Vagina (tissue), 2 donors: ENCODE data around the gene ENO3.

Experiments used
- POLR2A ChIP-seq, 2 donors: fragments of 450-650 bp; IDR thresholded peaks; one replicate each; pipeline ENCODE4 v1.6.1; 2017; ENCODE audit warnings: antibody characterized with exemption in 2 of 2, mild to moderate bottlenecking in 2 of 2, moderate library complexity in 2 of 2
- TF ChIP-seq, protein P1 (sequence below), 3 experiments: fragments of 450-650 bp in 2 of 3; fragments of 200-600 bp in 1 of 3; sonication (generic) in 1 of 3; IDR thresholded peaks; one replicate each; pipeline ENCODE4 v1.5.1; 2017 to 2019; ENCODE audit warnings: antibody characterized with exemption in 3 of 3, mild to moderate bottlenecking in 2 of 3, moderate library complexity in 2 of 3

DNA sequence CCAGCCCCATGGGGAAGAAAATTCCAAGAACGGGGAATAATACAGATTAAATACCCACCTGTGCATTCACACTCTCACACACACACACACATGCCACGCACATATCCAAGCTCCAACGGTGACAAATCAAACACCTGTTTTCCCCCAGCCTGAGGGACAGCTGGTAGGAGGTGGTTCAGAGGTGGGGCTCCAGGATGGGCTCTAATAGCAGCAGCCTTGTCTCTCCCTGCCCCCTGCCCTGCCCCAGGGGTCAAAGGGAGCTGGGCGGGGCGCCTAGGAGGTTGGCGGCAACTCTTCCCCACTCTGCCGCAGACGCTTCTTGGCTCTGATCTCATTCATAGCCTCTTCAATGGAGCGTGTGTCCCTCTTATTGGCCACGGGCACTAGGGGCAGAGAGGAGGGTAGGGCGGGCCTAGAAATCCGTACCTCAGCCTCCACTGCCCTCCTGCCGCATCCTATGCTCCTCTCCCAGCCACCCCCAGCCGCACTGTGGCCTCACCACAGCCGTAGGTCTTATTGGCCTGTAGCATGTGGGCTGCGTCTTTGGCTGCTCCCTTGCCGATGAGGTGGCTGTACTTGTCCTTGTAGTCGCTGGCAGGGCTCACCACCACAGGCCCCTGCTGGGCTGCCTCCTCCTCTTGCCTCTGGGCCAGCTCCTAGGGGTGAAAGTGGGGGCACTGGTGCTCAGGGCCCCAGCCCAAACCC, 8.5 kb downstream of the ENO3 start:
- TF ChIP-seq, protein P1, sequence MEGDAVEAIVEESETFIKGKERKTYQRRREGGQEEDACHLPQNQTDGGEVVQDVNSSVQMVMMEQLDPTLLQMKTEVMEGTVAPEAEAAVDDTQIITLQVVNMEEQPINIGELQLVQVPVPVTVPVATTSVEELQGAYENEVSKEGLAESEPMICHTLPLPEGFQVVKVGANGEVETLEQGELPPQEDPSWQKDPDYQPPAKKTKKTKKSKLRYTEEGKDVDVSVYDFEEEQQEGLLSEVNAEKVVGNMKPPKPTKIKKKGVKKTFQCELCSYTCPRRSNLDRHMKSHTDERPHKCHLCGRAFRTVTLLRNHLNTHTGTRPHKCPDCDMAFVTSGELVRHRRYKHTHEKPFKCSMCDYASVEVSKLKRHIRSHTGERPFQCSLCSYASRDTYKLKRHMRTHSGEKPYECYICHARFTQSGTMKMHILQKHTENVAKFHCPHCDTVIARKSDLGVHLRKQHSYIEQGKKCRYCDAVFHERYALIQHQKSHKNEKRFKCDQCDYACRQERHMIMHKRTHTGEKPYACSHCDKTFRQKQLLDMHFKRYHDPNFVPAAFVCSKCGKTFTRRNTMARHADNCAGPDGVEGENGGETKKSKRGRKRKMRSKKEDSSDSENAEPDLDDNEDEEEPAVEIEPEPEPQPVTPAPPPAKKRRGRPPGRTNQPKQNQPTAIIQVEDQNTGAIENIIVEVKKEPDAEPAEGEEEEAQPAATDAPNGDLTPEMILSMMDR (IDR thresholded peaks at IDR 0.05) = no peak
- no peak for TF ChIP-seq POLR2A (IDR thresholded peaks at IDR 0.05)
